Heart left ventricle (tissue), 16 donors: ENCODE results near the gene CLSTN2. TPM values are rescaled to one million over a fixed set of nuclear protein-coding genes. Genes with fewer than 3 reads are reported as not detected.

Source experiments
- ATAC-seq, 4 donors: fragments of 200-7000 bp; cut with Tn5 transposase; one replicate each; pipeline ENCODE4 v1.9.1; 2020 to 2022; ENCODE audit warnings: moderate library complexity in 4 of 4, mild to moderate bottlenecking in 3 of 4, moderate number of reproducible peaks in 1 of 4
- DNase-seq, 5 donors: peaks; one replicate each; pipeline ENCODE4 v3.0.0-alpha.2; 2020
- H3K27ac ChIP-seq, 12 donors: fragments of 200-600 bp; sonication (generic) in 4 of 12; one replicate each; pipeline versions ENCODE4 v1.5.0 to v1.8.0; 2016 to 2022; ENCODE audit warnings: mild to moderate bottlenecking in 2 of 12
- H3K27me3 ChIP-seq, 9 donors: fragments of 200-600 bp; sonication (generic) in 2 of 9; one replicate each; pipeline versions ENCODE4 v1.5.1 to v1.8.0; 2016 to 2022; ENCODE audit warnings: mild to moderate bottlenecking in 3 of 9
- H3K36me3 ChIP-seq, 9 donors: fragments of 200-600 bp; sonication (generic) in 2 of 9; one replicate each; pipeline versions ENCODE4 v1.5.0 to v1.8.0; 2018 to 2022; ENCODE audit warnings: mild to moderate bottlenecking in 2 of 9
- H3K4me1 ChIP-seq, 12 donors: fragments of 200-600 bp; sonication (generic) in 4 of 12; one replicate each; pipeline versions ENCODE4 v1.5.0 to v1.8.0; 2016 to 2022; ENCODE audit warnings: mild to moderate bottlenecking in 3 of 12
- H3K4me3 ChIP-seq, 12 donors: fragments of 200-600 bp; sonication (generic) in 4 of 12; one replicate each; pipeline versions ENCODE4 v1.5.0 to v1.8.0; 2017 to 2022; ENCODE audit warnings: mild to moderate bottlenecking in 9 of 12, moderate library complexity in 4 of 12
- H3K9me3 ChIP-seq, 12 donors: fragments of 200-600 bp; sonication (generic) in 4 of 12; one replicate each; pipeline versions ENCODE4 v1.5.0 to v1.8.0; 2016 to 2022; ENCODE audit warnings: mild to moderate bottlenecking in 1 of 12
- POLR2A ChIP-seq, 2 donors: fragments of 450-650 bp; IDR thresholded peaks; one replicate each; pipeline ENCODE4 v1.6.1; 2017; ENCODE audit warnings: antibody characterized with exemption in 2 of 2, mild to moderate bottlenecking in 2 of 2, moderate library complexity in 2 of 2
- WGBS, 4 donors: extraction: QIAGEN DNeasy Blood & Tissue Kit in 2 of 4; methylation state at CpG; one replicate each; pipeline versions ENCODE4 v1.1.5 to v1.1.7; 2013 to 2018; 5-methylcytosine and 5-hydroxymethylcytosine counted together
- intact Hi-C, 10 donors: fragments of 100-400 bp; cut with DNase I; formaldehyde crosslinking; loops; one replicate each; pipeline versions ENCODE4 v1.11.1 to v1.14.2; 2022
- polyA plus RNA-seq, 2 donors: library from polyadenylated mRNA; stranded (reverse); fragments of 200-250 nt; gene quantifications; one replicate each; pipeline ENCODE4 v1.2.3, GENCODE V29; 2013
- total RNA-seq, 9 donors: library from RNA; depleted of rRNA in 2 of 9; stranded (reverse); fragments of >200 nt in 2 of 9; fragmentation: NEBNext Ultra II Directional in 3 of 9; extraction: Animal tissue kit (Norgen Biotek cat#: 25700) in 3 of 9; gene quantifications; one replicate each; pipeline versions ENCODE4 v1.1.0 to v1.2.4, GENCODE V29; 2016 to 2023
- TF ChIP-seq, protein P1 (sequence below), 12 donors: fragments of 200-600 bp; sonication (generic) in 4 of 12; IDR thresholded peaks; one replicate each; pipeline versions ENCODE4 v1.5.0 to v1.8.0; 2018 to 2022; ENCODE audit warnings: antibody characterized with exemption in 12 of 12, mild to moderate bottlenecking in 5 of 12
- donor health status: ischemic (EF 13 %, LVEDD 7.1; RV severe dilation, severe dysfunction).
- donor health status: healthy with polysubstance abuse.
- donor health status: DM: no; HTN: yes; CAD: no.
- donor health status: DM: no; HTN: no; CAD: no.
- donor health status: ischemic (EF 25% LVEDD 6.9; RV normal size, moderate dysfunction).
- donor health status: ischemic (EF 25% LVEDD 5.7; RV mildly dilated, moderate dysfunction).
- donor health status: healthy.
- donor health status: DM: yes; HTN: yes; CAD: no.
- donor health status: ischemic (EF 35%, LVEDD 5.7; RV mildly dilated, moderate dysfunction).
- donor health status: nonischemic (EF 11% LVEDD 7.7; RV severe dilation, severe dysfunction).
- donor health status: DM: yes; HTN: yes; CAD: no.
- donor health status: PGD.
- donor health status: ischemic (EF 29% LVEDD 5.4; RV normal size, mild dysfunction).
- donor health status: nonischemic (EF 23%, LVEDD 6.1; RV moderate dilation, normal function).

The CLSTN2 gene
- total and polyA plus RNA-seq, 11 donors, result 0.69 to 7.6 (median 3.9) TPM

- Histone ChIP-seq H3K27ac (peak overlapping the region in 2 of 12 donors; percentile 28 to 43), H3K36me3 (no peaks in the 10 kb centered on the region), H3K4me1 (peaks cover 0 to 13% (median 0%) of the 10 kb centered on the region in 12 donors), H3K4me3 (no peak overlapping the region), H3K9me3 (no peaks in the 10 kb centered on the region), H3K27me3 (no peaks in the 10 kb centered on the region)
- ATAC-seq (peak in 1 of 4 donors; percentile 15), DNase-seq (no peak)
- intact Hi-C loops, result no loop called here
- WGBS, 4 donors, result 82 to 89% (median 83%) methylated on average over 2 to 3 of the region's 3 CpGs
- TF ChIP-seq, protein P1, sequence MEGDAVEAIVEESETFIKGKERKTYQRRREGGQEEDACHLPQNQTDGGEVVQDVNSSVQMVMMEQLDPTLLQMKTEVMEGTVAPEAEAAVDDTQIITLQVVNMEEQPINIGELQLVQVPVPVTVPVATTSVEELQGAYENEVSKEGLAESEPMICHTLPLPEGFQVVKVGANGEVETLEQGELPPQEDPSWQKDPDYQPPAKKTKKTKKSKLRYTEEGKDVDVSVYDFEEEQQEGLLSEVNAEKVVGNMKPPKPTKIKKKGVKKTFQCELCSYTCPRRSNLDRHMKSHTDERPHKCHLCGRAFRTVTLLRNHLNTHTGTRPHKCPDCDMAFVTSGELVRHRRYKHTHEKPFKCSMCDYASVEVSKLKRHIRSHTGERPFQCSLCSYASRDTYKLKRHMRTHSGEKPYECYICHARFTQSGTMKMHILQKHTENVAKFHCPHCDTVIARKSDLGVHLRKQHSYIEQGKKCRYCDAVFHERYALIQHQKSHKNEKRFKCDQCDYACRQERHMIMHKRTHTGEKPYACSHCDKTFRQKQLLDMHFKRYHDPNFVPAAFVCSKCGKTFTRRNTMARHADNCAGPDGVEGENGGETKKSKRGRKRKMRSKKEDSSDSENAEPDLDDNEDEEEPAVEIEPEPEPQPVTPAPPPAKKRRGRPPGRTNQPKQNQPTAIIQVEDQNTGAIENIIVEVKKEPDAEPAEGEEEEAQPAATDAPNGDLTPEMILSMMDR (IDR thresholded peaks at IDR 0.05), result no peak
- TF ChIP-seq POLR2A (IDR thresholded peaks at IDR 0.05), result no peak
These were observed 314.2 kb downstream of the CLSTN2 start for GRCh38 chr3:140249188-140249587.

- DNase-seq (peak in 2 of 5 donors; percentile 38 to 42), ATAC-seq (peak; percentile 61 to 85 (median 72))
- 59 to 71% (median 66%) methylated on average over 7 of the region's 7 CpGs for WGBS, 4 donors
These were observed 315.2 kb downstream of the CLSTN2 start for GRCh38 chr3:140250010-140250855.

DNA sequence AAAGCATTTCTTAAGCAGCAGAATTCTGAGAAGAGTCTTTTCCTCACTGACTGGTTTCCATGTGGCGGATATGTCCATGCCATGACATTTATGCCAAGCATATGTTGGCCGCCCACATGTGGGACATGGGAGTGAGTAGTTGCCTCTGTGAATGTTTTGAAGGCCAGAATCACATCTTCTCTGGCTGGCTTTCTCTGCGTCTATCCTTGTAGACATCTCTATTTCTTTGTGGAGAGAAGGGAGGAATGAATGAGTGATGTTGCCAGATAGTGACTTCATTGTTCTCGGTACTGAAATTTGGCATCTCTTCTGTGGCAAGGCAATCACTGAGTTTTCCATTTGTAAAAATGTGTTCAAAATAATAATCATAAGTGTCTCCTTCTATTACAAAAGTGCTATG, 316.0 kb downstream of the CLSTN2 start:
- Histone ChIP-seq H3K9me3 (no peaks in the 10 kb centered on the region), H3K27me3 (no peaks in the 10 kb centered on the region), H3K27ac (peak overlapping the region in 7 of 12 donors; percentile 15 to 54 (median 38)), H3K4me3 (no peak overlapping the region), H3K36me3 (no peaks in the 10 kb centered on the region), H3K4me1 (peaks cover 0 to 13% (median 0%) of the 10 kb centered on the region in 12 donors)
- peak in 2 of 5 donors; percentile 26 to 47 for DNase-seq
- WGBS, 4 donors, result 65 to 81% (median 77%) methylated on average over 4 of the region's 4 CpGs
- ATAC-seq, result peak; percentile 33 to 83 (median 66)
- TF ChIP-seq, protein P1 (IDR thresholded peaks at IDR 0.05), result no peak
- TF ChIP-seq POLR2A (IDR thresholded peaks at IDR 0.05), result no peak
- intact Hi-C loops, result no loop called here

More at GRCh38 chr3:140250010-140250855, 315.2 kb downstream of the CLSTN2 start:
- Histone ChIP-seq H3K9me3 (no peaks in the 10 kb centered on the region), H3K36me3 (no peaks in the 10 kb centered on the region), H3K4me1 (peaks cover 0 to 13% (median 0%) of the 10 kb centered on the region in 12 donors), H3K27ac (peak overlapping the region in 8 of 12 donors; percentile 10 to 54 (median 38)), H3K27me3 (no peaks in the 10 kb centered on the region), H3K4me3 (no peak overlapping the region)
- intact Hi-C loops, result no loop called here
- TF ChIP-seq, protein P1 (IDR thresholded peaks at IDR 0.05), result no peak
- TF ChIP-seq POLR2A (IDR thresholded peaks at IDR 0.05), result no peak

GRCh38 chr3:140251678-140252077, 316.7 kb downstream of the CLSTN2 start:
- no peak overlapping the region for H3K4me3 ChIP-seq
- H3K36me3 ChIP-seq, result no peaks in the 10 kb centered on the region
- TF ChIP-seq POLR2A (IDR thresholded peaks at IDR 0.05), result no peak
- TF ChIP-seq, protein P1 (IDR thresholded peaks at IDR 0.05), result no peak
- no peak for DNase-seq
- no peaks in the 10 kb centered on the region for H3K27me3 ChIP-seq
- 42 to 54% (median 46%) methylated on average over 2 of the region's 2 CpGs for WGBS, 4 donors
- ATAC-seq, result no peak
- peaks cover 0 to 13% (median 0%) of the 10 kb centered on the region in 12 donors for H3K4me1 ChIP-seq
- intact Hi-C loops, result no loop called here
- H3K27ac ChIP-seq, result no peak overlapping the region
- H3K9me3 ChIP-seq, result no peaks in the 10 kb centered on the region
